HepG2 (cell line): ENCODE results near the gene TMEM145.

ENCODE experiments used
- FOXA3 ChIP-seq: IDR thresholded peaks from 2 replicates; pipeline ENCODE4 v1.6.1; 2016; ENCODE audit warnings: missing genetic modification reagents, missing compliant biosample characterization
- KDM6A ChIP-seq: IDR thresholded peaks from 2 replicates; pipeline ENCODE4 v1.6.1; 2016; ENCODE audit warnings: low read depth

- no peak for TF ChIP-seq FOXA3 (CRISPR knock-in tag)
- TF ChIP-seq KDM6A (CRISPR knock-in tag), result no peak
These were observed 1.9 kb downstream of the TMEM145 start for GRCh38 chr19:42315024-42315423.
